Vagina (tissue), 2 donors: ENCODE data around the gene DGKD. TPM values are rescaled to one million over a fixed set of nuclear protein-coding genes. Genes with fewer than 3 reads are reported as not detected.

Experiments
- DNase-seq, 2 donors: peaks; one replicate each; pipeline ENCODE4 v3.0.0-alpha.2; 2017; ENCODE audit errors: extremely low spot score in 2 of 2
- H3K27ac ChIP-seq: fragments of 200-600 bp; sonication (generic); one replicate; pipeline ENCODE4 v1.5.1; 2019
- H3K27me3 ChIP-seq: fragments of 200-600 bp; sonication (generic); one replicate; pipeline ENCODE4 v1.5.1; 2019
- H3K36me3 ChIP-seq, 2 donors: fragments of 200-600 bp; sonication (generic); one replicate each; pipeline ENCODE4 v1.5.1; 2017 to 2019
- H3K4me1 ChIP-seq: fragments of 200-600 bp; sonication (generic); one replicate; pipeline ENCODE4 v1.5.1; 2019
- H3K4me3 ChIP-seq, 2 donors: fragments of 200-600 bp; sonication (generic); 1 replicate in 1 of 2; 2 replicates in 1 of 2; pipeline ENCODE4 v1.5.1; 2016 to 2019
- H3K9me3 ChIP-seq: fragments of 200-600 bp; sonication (generic); one replicate; pipeline ENCODE4 v1.5.1; 2019
- POLR2A ChIP-seq, 2 donors: fragments of 450-650 bp; IDR thresholded peaks; one replicate each; pipeline ENCODE4 v1.6.1; 2017; ENCODE audit warnings: antibody characterized with exemption in 2 of 2, mild to moderate bottlenecking in 2 of 2, moderate library complexity in 2 of 2
- POLR2AphosphoS5 ChIP-seq, 2 donors: sonication (generic); formaldehyde crosslinking; IDR thresholded peaks; one replicate each; pipeline ENCODE4 v1.9.0; 2017; ENCODE audit warnings: antibody characterized with exemption in 2 of 2, mild to moderate bottlenecking in 2 of 2, low read depth in 1 of 2; ENCODE audit not compliant: insufficient read depth in 1 of 2
- intact Hi-C: fragments of 100-400 bp; cut with DNase I; formaldehyde crosslinking; loops from one replicate; pipeline ENCODE4 v1.15.1; 2023
- total RNA-seq: library from RNA; depleted of rRNA; stranded (reverse); fragments of >200 nt; gene quantifications from one replicate; pipeline ENCODE4 v1.2.3, GENCODE V29; 2016
- TF ChIP-seq, protein P1 (sequence below), 3 experiments: fragments of 450-650 bp in 2 of 3; fragments of 200-600 bp in 1 of 3; sonication (generic) in 1 of 3; IDR thresholded peaks; one replicate each; pipeline ENCODE4 v1.5.1; 2017 to 2019; ENCODE audit warnings: antibody characterized with exemption in 3 of 3, mild to moderate bottlenecking in 2 of 3, moderate library complexity in 2 of 3

Gene DGKD
- total RNA-seq, 1 donor from 2014 or later, result 13.3 TPM

DNA sequence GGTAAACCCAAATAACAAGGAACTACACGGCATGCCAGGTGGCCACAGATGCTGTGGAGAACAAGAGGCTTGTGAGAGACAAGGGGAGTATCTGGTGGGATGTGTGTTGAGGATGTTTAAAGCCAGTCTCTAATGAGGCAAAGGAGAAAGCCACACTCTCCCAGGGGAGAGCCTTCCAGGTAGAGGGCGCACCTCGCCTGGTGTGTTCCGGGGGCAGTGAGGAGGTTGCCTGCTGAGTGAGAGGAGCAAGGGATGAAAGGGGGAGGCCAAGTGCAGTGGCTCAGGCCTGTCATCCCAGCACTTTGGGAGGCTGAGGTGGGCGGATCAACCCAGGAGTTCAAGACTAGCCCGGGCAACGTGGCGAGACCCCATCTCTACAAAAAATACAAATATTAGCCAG, 30.4 kb upstream of the DGKD start:
- Histone ChIP-seq H3K4me1 (no peaks in the 10 kb centered on the region), H3K27ac (no peak overlapping the region), H3K9me3 (no peaks in the 10 kb centered on the region), H3K27me3 (no peaks in the 10 kb centered on the region), H3K36me3 (no peaks in the 10 kb centered on the region), H3K4me3 (no peak overlapping the region)
- TF ChIP-seq POLR2AphosphoS5 (IDR thresholded peaks at IDR 0.05; ENCODE audit: insufficient read depth in 1 of 2, low read depth in 1 of 2) (no peak), POLR2A (IDR thresholded peaks at IDR 0.05) (no peak)
- TF ChIP-seq, protein P1, sequence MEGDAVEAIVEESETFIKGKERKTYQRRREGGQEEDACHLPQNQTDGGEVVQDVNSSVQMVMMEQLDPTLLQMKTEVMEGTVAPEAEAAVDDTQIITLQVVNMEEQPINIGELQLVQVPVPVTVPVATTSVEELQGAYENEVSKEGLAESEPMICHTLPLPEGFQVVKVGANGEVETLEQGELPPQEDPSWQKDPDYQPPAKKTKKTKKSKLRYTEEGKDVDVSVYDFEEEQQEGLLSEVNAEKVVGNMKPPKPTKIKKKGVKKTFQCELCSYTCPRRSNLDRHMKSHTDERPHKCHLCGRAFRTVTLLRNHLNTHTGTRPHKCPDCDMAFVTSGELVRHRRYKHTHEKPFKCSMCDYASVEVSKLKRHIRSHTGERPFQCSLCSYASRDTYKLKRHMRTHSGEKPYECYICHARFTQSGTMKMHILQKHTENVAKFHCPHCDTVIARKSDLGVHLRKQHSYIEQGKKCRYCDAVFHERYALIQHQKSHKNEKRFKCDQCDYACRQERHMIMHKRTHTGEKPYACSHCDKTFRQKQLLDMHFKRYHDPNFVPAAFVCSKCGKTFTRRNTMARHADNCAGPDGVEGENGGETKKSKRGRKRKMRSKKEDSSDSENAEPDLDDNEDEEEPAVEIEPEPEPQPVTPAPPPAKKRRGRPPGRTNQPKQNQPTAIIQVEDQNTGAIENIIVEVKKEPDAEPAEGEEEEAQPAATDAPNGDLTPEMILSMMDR (IDR thresholded peaks at IDR 0.05), result no peak
- intact Hi-C loops, result no loop called here
- no peak for DNase-seq

DNA sequence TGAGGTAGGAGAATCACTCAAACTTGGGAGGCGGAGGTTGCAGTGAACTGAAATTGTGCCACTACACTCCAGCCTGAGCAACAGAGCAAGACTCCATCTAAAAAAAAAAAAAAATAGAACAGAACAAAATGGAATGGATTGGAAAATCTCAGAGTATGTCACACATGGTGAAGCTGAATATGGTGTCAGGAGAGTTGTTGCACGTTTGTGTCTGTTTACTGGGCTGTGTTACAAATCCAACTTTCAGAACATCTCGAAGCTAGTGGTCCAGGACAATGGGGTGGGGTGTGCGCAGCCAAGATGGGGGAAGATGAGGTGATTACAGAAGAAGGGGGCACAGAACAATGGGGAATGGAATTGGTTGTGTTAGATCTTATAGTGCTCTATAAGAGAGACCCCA, 29.0 kb upstream of the DGKD start:
- no peak overlapping the region for H3K4me3 ChIP-seq
- no peaks in the 10 kb centered on the region for H3K9me3 ChIP-seq
- no peaks in the 10 kb centered on the region for H3K4me1 ChIP-seq
- no peak overlapping the region for H3K27ac ChIP-seq
- no peaks in the 10 kb centered on the region for H3K36me3 ChIP-seq
- no peaks in the 10 kb centered on the region for H3K27me3 ChIP-seq
- TF ChIP-seq POLR2A (IDR thresholded peaks at IDR 0.05) (no peak), POLR2AphosphoS5 (IDR thresholded peaks at IDR 0.05; ENCODE audit: insufficient read depth in 1 of 2, low read depth in 1 of 2) (no peak)
- TF ChIP-seq, protein P1 (IDR thresholded peaks at IDR 0.05), result no peak
- intact Hi-C loops, result no loop called here
- no peak for DNase-seq

DNA sequence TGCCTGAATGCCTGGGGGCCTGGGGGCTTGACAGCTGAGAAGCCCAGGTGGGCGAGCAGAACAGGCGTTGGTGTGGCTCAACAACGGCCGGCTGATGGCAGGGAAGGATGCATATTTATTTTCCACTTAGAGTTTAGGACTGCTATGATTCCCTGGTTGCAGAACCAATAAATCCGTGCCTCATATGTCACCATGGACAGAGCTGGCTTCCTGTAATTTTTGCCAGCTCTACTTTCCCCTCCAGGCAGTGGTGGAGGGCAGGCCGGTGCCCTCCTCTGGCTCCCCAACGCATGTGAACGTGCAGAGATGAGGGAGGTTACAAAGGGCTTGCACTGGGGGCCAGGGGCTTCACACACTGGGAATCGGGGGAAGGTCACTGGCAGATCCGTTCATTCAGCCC, 28.5 kb upstream of the DGKD start:
- no peak for TF ChIP-seq POLR2A (IDR thresholded peaks at IDR 0.05)
- TF ChIP-seq, protein P1 (IDR thresholded peaks at IDR 0.05), result no peak
- TF ChIP-seq POLR2AphosphoS5 (IDR thresholded peaks at IDR 0.05; ENCODE audit: insufficient read depth in 1 of 2, low read depth in 1 of 2), result no peak
- no peak overlapping the region for H3K4me3 ChIP-seq
- H3K36me3 ChIP-seq, result no peaks in the 10 kb centered on the region
- H3K4me1 ChIP-seq, result no peaks in the 10 kb centered on the region
- H3K9me3 ChIP-seq, result no peaks in the 10 kb centered on the region
- H3K27ac ChIP-seq, result no peak overlapping the region
- DNase-seq, result no peak
- intact Hi-C loops, result no loop called here
- no peaks in the 10 kb centered on the region for H3K27me3 ChIP-seq

DNA sequence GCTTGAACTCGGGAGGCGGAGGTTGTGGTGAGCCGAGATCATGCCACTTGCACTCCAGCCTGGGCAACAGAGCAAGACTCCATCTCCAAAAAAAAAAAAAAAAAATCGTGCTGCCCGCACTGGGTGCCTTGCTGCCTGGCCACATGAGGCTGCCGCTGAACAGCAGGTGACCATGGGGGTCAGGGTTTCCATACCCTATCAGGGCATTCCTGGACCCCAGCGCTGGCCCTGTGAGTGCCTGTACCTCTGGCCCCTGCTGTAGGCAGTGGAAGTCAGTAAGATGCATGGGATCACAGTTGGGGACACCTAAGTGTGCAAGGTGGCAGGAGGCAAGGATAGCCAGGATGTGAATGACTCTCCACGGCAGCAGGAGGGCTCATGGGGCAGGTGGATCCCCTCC, 27.8 kb upstream of the DGKD start:
- Histone ChIP-seq H3K9me3 (no peaks in the 10 kb centered on the region), H3K4me1 (no peaks in the 10 kb centered on the region), H3K36me3 (no peaks in the 10 kb centered on the region), H3K27me3 (no peaks in the 10 kb centered on the region), H3K27ac (no peak overlapping the region), H3K4me3 (no peak overlapping the region)
- intact Hi-C loops, result no loop called here
- TF ChIP-seq, protein P1 (IDR thresholded peaks at IDR 0.05), result no peak
- TF ChIP-seq POLR2AphosphoS5 (IDR thresholded peaks at IDR 0.05; ENCODE audit: insufficient read depth in 1 of 2, low read depth in 1 of 2) (no peak), POLR2A (IDR thresholded peaks at IDR 0.05) (no peak)
- DNase-seq, result no peak

DNA sequence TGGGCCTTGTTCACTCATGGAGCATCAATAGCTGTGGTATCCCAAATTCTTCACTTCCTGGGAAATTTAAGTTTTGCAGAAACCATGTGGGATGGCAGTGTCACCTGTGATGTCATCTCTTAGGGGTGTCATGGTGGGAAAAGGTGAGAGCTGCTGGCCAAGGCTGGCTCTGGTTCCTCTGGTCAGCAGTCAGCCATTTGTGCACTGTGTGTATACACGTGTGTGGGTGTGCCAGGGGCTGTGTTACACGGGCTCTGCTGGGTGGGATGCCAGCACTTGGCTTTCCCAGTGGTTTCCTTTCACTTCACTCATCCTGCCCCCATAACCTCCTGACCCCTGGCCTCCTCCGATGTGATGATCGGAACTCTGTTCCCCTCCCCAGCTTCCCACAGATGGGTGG, 25.4 kb upstream of the DGKD start:
- H3K4me3 ChIP-seq, result no peak overlapping the region
- H3K4me1 ChIP-seq, result no peaks in the 10 kb centered on the region

More for the DNA sequence above, 25.4 kb upstream of the DGKD start:
- no peak overlapping the region for H3K27ac ChIP-seq
- TF ChIP-seq POLR2A (IDR thresholded peaks at IDR 0.05), result no peak
- TF ChIP-seq, protein P1 (IDR thresholded peaks at IDR 0.05), result no peak
- no peak for TF ChIP-seq POLR2AphosphoS5 (IDR thresholded peaks at IDR 0.05; ENCODE audit: insufficient read depth in 1 of 2, low read depth in 1 of 2)
- no peaks in the 10 kb centered on the region for H3K27me3 ChIP-seq
- DNase-seq, result no peak
- intact Hi-C loops, result no loop called here
- no peaks in the 10 kb centered on the region for H3K9me3 ChIP-seq
- H3K36me3 ChIP-seq, result no peaks in the 10 kb centered on the region
